HT1080 (cell line): Measurements from ENCODE around the gene CTNNA2. TPM values are rescaled to one million over a fixed set of nuclear protein-coding genes. Genes with fewer than 3 reads are reported as not detected.
"Not testable (repeated sequence)": the region's sequence is repeated elsewhere in the genome, so short reads cannot be mapped to it uniquely, and the experiment has no call there.

ENCODE experiments used
- DNase-seq: peaks from one replicate; pipeline ENCODE4 v3.0.0-alpha.2; 2015; ENCODE audit warnings: low read depth
- total RNA-seq: library from RNA; depleted of rRNA; stranded (reverse); fragments of >200 nt; shearing (Covaris generic); gene quantifications from 2 replicates; pipeline ENCODE4 v1.2.3, GENCODE V29; 2014

CTNNA2 gene
- total RNA-seq, 1 experiment from 2014 or later, result not detected

GRCh38 chr2:80132281-80132680, 619.4 kb downstream of the CTNNA2 start:
- DNase-seq, result no peak

DNA sequence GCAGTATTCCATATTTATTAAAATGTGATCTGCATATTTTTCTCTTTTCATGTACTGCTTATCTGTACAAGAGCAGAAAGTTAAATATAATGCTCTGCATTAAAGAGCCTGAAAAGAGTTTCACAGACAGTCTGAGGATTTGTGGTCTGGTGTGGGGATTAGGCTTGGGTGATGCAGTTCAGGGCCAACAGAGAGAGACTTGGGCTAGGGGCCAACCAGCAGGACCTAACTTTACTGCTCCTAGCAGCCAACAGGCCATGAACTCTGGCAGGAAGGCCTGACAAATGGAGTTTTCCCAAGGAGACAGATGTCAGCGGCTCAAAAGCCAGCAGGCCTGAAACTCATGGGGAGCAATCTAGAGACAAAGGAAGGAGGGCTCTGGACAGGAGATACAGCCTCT, 622.1 kb downstream of the CTNNA2 start:
- no peak for DNase-seq

DNA sequence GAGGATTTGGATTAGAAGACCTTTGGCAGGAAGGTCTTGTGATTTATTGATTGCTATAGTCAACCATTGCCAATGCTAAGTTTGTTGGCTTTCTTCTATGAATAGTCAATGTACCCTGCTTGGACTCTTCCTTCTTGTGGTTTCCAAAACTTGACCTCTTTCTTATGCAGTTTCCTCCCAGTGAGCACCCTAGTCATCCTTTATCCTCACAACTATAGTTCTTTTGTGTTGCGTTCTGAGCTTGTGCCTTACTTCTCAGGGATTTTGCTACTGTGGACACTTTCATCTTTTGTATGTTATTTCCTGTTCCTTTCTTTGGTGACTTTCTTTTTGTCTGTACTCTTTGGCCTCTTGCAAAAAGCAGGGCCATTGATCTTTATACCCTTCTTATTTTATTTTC, 623.5 kb downstream of the CTNNA2 start:
- DNase-seq, result no peak

DNA sequence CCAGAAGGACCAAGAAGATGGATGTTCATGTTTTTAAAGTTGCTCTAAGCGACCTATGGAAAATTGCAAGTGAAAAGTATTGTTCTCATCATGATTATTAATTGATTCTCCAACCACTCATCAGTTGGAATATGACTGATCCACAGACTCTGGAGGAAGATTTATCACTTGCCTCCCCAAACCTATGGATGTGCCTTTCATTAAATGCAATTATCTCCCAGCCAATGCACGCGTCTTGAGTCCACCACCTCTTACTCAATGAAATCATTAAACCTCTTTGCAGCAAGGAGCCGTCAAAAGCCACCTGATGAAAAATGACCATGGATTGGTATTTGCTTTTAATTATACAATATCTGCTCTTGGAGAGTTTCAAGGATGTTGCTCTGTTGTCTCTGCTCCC, 626.1 kb downstream of the CTNNA2 start:
- DNase-seq, result no peak

- peak; percentile 1 for DNase-seq
Observed at GRCh38 chr2:80141007-80141726, 628.3 kb downstream of the CTNNA2 start.

DNA sequence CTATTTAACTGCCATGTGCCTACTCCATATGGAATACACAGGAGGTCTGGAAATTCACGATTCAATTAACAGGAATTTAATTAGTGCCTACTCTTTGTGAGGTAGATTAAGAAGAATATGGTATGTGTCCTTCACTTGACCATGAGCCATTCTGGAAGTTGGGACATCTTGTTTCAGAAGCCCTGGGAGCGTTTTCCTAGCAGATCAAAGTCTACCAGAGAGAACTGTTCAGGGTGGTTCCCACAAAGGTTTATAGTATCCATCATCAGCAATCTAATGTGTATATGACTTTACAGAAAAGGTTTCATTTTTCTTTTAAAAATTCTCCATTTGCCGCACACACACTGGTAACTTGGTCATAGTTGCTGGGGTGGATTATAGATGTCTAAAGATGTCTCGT, 632.6 kb downstream of the CTNNA2 start:
- no peak for DNase-seq

GRCh38 chr2:80146757-80147156, 633.9 kb downstream of the CTNNA2 start:
- DNase-seq, result not testable (repeated sequence)

GRCh38 chr2:80147690-80148089, 634.8 kb downstream of the CTNNA2 start:
- no peak for DNase-seq

GRCh38 chr2:80148906-80149305, 636.1 kb downstream of the CTNNA2 start:
- DNase-seq, result no peak

- DNase-seq, result no peak
Observed at GRCh38 chr2:80149991-80150390, 637.1 kb downstream of the CTNNA2 start.

- DNase-seq, result no peak
Observed at GRCh38 chr2:80151248-80151647, 638.4 kb downstream of the CTNNA2 start.

- DNase-seq, result no peak
Observed at GRCh38 chr2:80151651-80152050, 638.8 kb downstream of the CTNNA2 start.

GRCh38 chr2:80153151-80153550, 640.3 kb downstream of the CTNNA2 start:
- no peak for DNase-seq

GRCh38 chr2:80153768-80154167, 640.9 kb downstream of the CTNNA2 start:
- no peak for DNase-seq

DNA sequence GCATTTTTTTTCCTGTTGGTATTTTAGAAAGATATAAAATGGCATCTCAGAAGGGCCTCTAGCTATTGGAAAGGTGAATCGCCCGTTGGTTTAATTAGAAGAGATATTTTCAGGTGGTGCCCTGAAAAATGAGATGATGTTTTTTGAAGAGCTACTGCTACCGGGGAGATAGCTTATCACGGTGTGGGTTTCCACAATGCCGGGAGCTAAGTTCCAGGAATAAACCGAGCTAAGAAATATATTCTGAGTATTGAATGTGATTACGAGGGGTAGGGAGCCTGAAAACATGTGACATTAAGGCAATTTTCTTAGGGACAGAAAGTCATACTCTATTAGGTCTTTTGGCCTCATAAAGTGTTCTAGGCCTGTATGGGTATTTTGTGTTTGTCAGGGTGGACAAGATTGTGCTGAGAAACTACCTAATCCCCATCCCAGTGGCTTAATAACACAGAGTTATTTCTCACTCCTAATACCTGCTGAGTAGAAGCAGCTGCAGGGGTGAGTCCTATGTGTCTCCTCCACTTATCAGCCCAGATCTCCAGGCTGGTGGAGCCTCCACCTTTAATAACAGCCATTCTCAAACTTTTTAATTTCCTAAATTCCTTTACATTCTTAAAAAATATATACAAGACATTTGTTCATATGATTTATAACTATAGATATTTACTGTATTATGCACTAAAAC, 641.5 kb downstream of the CTNNA2 start:
- DNase-seq, result no peak

- DNase-seq, result no peak
Observed at GRCh38 chr2:80164375-80164774, 651.5 kb downstream of the CTNNA2 start.

DNA sequence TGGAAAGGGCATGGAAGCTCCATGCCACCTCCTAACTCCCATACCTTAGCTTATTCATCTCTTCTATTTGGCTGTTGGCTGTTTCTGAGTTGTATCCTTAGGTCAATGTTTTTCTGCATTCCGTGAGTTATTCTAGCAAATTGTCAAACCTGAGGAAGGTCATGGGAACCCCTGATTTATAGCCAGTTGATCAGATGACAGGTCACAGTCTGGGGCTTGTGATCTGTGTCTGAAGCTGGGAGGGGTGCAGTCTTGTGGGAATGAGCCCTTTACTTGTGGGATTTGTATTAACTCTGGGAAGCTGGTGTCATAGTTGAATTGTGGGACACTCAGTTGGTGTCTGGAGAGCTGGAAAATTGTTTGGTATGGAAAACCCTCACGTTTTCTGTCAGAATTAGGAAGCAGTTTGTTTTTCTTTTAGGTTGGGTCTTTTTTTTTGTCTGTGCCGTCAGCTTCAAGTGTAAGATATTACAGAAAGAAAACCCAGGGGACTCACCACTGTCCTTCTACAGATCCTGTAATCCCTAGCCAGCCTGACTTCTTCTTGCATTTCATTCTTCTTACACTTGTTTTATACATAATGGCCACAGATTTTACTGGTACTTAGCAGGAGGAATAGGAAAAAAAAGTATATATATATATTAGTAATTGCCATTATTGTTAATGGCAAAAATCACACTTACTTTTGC, 653.8 kb downstream of the CTNNA2 start:
- DNase-seq, result no peak

GRCh38 chr2:80167284-80167808, 654.5 kb downstream of the CTNNA2 start:
- no peak for DNase-seq

DNA sequence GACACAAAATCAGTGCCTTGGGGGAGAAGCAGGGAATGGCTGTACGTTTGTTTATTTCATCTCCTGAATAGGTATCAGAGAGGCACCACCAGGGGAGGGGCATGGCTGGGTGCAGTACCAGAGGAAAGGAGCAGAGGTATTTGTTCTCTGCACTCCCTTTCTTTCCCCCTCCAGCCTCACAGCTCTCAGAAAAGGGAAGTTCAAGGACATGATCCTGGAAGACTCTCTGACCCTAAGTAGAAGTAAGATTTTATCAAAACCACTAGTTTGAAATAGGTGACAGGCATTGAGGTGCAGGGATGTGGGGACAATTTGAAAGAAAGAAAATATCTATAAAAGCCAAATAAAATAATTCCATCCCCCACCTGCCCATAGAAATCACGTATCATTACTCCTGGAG, 655.2 kb downstream of the CTNNA2 start:
- DNase-seq, result no peak

GRCh38 chr2:80168801-80169200, 656.0 kb downstream of the CTNNA2 start:
- no peak for DNase-seq

DNA sequence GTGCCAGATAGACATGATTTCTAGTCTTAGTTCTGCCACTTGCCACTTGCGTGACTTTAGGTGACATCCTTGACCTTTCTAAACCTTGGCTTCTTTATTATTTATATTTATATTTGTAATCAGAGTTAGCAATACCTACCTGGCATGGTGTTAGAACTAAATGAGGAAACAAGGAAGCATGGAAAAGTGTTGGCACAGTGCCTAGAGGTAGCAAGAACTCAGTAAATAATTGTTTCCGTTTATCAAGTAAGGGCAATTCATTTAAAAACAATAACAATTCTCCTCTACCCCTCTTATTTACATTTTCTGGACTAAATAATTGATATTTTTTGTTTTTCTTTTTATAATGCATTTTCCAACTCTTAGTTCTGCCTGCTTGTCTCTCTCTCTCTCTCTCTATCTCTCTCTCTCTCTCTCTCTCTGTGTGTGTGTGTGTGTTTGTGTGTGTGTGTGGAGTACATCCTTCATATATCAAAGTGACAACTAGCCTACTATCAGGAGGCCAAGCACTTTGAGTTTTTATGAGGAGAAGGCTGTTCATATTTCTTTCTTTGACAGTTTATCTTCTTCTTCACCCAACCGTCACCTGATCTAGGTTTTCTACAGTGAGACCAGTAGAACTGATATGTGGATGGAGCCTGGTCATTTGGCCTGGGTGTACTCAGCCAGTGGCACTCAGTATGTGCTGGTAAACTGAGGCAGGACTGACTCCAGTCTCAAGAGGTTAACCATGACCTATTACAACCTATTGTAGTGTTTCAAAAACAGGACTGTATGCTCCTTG, 657.2 kb downstream of the CTNNA2 start:
- DNase-seq, result no peak
